Heart left ventricle (tissue), 13 donors: Measurements from ENCODE around the gene HLA-DMA.

ENCODE experiments used
- POLR2A ChIP-seq, 2 donors: fragments of 450-650 bp; IDR thresholded peaks; one replicate each; pipeline ENCODE4 v1.6.1; 2017; ENCODE audit warnings: antibody characterized with exemption in 2 of 2, mild to moderate bottlenecking in 2 of 2, moderate library complexity in 2 of 2
- TF ChIP-seq, protein P1 (sequence below), 12 donors: fragments of 200-600 bp; sonication (generic) in 4 of 12; IDR thresholded peaks; one replicate each; pipeline versions ENCODE4 v1.5.0 to v1.8.0; 2018 to 2022; ENCODE audit warnings: antibody characterized with exemption in 12 of 12, mild to moderate bottlenecking in 5 of 12
- donor health status: ischemic (EF 13 %, LVEDD 7.1; RV severe dilation, severe dysfunction).
- donor health status: DM: no; HTN: yes; CAD: no.
- donor health status: DM: no; HTN: no; CAD: no.
- donor health status: ischemic (EF 25% LVEDD 6.9; RV normal size, moderate dysfunction).
- donor health status: ischemic (EF 25% LVEDD 5.7; RV mildly dilated, moderate dysfunction).
- donor health status: ischemic (EF 35%, LVEDD 5.7; RV mildly dilated, moderate dysfunction).
- donor health status: nonischemic (EF 11% LVEDD 7.7; RV severe dilation, severe dysfunction).
- donor health status: DM: yes; HTN: yes; CAD: no.
- donor health status: PGD.
- donor health status: ischemic (EF 29% LVEDD 5.4; RV normal size, mild dysfunction).
- donor health status: nonischemic (EF 23%, LVEDD 6.1; RV moderate dilation, normal function).

DNA sequence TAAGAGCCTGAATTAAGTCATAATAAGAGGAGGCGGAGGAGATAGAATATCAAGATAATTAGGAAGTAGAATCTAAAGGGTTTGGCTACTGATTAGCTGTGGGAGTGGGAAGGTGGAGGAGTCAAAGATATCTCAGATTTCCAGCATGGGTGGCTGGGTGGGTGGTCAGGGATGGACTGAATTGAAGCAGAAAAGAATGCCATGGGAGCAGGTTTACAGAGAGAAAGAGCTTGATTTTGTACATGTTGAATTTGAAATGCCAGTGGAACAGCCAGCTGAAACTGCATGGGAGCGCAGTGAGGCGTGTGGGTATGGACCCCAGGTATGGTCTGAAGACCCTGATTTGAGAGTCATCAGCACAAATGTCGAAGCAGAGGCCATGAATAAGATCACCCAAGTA lies 1.4 kb upstream of the HLA-DMA start:
- no peak for TF ChIP-seq POLR2A (IDR thresholded peaks at IDR 0.05)
- TF ChIP-seq, protein P1, sequence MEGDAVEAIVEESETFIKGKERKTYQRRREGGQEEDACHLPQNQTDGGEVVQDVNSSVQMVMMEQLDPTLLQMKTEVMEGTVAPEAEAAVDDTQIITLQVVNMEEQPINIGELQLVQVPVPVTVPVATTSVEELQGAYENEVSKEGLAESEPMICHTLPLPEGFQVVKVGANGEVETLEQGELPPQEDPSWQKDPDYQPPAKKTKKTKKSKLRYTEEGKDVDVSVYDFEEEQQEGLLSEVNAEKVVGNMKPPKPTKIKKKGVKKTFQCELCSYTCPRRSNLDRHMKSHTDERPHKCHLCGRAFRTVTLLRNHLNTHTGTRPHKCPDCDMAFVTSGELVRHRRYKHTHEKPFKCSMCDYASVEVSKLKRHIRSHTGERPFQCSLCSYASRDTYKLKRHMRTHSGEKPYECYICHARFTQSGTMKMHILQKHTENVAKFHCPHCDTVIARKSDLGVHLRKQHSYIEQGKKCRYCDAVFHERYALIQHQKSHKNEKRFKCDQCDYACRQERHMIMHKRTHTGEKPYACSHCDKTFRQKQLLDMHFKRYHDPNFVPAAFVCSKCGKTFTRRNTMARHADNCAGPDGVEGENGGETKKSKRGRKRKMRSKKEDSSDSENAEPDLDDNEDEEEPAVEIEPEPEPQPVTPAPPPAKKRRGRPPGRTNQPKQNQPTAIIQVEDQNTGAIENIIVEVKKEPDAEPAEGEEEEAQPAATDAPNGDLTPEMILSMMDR (IDR thresholded peaks at IDR 0.05) = no peak
